Fibroblast of skin of scalp (primary cell): Measurements from ENCODE around the gene B3GNT3. TPM values are rescaled to one million over a fixed set of nuclear protein-coding genes. Genes with fewer than 3 reads are reported as not detected.
A peak's percentile ranks its signal among the peaks of the same experiment; 100 is the strongest.

Source experiments
- DNase-seq: peaks from one replicate; pipeline ENCODE4 v3.0.0-alpha.2; 2013
- polyA plus RNA-seq, 2 experiments: library from polyadenylated mRNA; unstranded; fragments of 120-200 nt; gene quantifications; one replicate each; pipeline ENCODE4 v1.2.1, GENCODE V29; 2013; ENCODE audit not compliant: insufficient read length in 2 of 2

Gene B3GNT3, protein sequence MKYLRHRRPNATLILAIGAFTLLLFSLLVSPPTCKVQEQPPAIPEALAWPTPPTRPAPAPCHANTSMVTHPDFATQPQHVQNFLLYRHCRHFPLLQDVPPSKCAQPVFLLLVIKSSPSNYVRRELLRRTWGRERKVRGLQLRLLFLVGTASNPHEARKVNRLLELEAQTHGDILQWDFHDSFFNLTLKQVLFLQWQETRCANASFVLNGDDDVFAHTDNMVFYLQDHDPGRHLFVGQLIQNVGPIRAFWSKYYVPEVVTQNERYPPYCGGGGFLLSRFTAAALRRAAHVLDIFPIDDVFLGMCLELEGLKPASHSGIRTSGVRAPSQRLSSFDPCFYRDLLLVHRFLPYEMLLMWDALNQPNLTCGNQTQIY
- polyA plus RNA-seq (2013, experiment 1 of 2; ENCODE audit: insufficient read length) = not detected
- not detected for polyA plus RNA-seq (2013, experiment 2 of 2; ENCODE audit: insufficient read length)

DNA sequence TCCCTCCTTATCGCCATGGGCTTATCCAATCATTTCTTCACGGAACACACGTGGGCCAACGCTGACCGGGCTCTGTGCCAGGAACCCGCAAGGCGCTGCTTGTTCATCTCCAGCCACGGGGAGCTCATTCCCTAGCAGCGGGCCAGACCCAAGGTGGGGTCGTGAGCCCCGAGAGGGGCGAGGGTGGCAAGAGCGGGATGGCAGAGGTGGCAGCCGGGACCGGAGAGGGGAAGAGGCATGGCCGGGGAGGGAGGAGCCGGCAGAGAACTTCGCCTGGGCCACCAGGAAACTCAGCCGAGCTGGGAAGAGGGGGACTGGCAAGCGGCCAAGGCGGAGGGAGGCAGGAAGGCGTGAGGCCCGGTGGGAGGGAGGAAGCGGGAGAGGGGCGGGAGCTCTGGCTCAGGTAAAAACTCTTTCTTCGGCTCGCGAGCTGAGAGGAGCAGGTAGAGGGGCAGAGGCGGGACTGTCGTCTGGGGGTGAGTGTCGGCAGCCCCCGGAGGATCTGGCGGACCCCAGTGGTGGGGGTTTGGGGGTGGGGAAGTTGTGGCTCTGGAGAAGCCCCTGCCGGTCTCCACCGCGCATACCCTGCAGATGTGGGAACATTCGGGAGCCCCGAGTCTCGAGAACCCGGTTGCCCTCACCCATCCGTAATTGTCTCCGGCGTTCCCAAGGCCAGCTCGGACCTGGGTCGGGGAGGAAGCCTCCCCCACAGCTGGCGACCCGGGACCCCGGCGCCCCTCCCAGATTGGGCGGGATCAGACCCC lies at the start of gene B3GNT3:
Gene B3GNT3, plus strand, starts transcription at position 408 of the 764 bp plus-strand sequence. CDS start 12,670 bp downstream, outside the sequence.
- DNase-seq = no peak

DNA sequence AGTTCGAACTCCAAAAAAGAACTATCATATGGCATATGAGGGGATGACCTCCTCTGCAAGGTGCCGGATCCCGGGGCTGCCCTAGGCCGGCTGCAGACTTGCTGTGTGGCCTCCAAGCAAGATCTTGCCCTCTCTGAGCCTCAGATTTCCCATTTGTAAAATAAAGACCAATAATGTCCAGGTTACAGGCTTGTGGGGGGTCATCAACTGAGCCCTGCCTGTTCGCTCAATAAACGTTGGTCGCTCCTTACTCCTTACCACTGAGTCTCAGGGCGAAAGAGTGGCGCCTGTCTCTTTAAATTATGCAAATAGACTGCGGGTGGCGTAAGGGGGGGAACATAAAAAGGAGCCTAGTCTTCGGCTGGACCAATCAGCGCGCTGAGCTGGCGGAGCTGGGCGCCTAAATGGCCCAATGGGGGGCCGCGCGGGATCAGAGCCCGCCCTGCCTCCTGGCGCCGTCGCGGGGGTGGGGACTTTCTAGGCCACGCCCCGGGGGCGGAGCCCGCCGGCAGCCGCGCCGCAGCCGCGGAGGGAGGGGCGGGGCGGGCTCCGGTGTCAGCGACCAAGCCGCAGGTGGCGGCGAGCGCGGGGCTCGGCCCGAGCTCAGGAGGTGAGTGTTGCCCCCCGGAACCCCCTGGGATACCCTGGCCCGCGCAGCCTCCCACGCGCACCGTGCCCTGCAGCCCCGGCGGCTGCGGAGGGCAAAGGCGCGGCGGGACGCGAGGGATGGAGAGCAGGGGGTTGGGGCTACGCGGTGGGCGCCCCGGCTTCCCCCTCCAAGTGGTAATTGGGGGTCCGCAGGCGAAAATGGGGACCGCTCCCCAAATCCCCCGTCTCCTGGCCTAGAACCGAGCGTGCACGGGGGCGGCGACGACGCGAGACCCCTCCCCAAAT lies 47.5 kb upstream of the B3GNT3 start:
- peak; percentile 94 for DNase-seq

DNA sequence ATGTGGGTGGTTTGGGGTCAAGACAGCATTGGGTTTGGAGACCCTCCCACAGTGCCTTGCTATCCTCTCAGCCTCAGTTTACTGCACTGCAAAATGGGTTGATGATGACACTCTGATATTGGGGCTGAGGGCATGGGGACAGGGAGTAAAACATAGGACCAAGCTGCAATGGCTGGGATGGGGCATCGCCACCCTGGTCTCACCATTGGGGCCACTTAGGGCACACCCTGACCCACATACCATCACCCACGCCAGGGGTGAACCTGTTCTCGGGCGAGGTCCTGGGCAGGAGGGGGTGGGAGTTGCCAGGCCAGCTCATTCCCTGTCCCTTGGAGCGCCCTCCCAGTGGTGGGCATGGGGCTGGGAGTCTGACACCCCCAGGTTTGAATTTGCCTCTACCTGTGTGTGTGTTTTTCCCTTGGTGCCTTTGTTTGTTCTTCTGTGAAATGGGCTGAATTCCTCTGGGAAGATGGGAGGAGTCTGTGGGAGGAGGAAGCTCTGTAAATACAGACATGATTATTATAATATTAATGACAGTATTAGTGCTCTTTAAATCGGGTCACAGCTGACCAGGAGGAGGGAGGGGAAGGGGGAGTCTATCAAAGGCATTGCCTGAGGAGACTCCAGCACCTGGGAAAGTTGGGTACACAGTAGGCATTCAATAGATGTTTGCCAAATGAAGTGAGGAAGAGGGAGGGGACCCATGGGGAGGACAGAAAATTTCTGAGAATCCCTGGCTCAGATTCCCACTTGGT lies 45.9 kb upstream of the B3GNT3 start:
- no peak for DNase-seq

DNA sequence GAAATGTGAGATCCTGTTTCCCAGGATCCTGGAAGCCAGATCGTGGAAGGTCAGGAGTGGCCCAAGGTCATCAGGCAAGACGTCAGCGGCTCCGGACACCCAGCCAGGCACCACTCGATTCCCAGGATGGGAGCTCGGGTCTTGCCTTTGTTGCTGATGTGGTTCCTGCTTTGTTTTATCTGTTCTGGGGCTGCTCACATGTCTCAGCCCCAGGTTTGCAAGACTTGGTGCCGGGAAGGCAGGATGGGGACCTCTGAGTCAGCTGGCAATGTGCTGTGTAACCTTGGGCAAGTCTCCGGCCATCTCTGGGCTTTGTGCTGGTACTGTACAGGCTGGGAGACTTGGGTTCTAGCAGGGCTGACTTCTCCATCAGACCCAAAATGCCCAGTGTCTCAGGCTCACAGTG lies 45.0 kb upstream of the B3GNT3 start:
- no peak for DNase-seq

DNA sequence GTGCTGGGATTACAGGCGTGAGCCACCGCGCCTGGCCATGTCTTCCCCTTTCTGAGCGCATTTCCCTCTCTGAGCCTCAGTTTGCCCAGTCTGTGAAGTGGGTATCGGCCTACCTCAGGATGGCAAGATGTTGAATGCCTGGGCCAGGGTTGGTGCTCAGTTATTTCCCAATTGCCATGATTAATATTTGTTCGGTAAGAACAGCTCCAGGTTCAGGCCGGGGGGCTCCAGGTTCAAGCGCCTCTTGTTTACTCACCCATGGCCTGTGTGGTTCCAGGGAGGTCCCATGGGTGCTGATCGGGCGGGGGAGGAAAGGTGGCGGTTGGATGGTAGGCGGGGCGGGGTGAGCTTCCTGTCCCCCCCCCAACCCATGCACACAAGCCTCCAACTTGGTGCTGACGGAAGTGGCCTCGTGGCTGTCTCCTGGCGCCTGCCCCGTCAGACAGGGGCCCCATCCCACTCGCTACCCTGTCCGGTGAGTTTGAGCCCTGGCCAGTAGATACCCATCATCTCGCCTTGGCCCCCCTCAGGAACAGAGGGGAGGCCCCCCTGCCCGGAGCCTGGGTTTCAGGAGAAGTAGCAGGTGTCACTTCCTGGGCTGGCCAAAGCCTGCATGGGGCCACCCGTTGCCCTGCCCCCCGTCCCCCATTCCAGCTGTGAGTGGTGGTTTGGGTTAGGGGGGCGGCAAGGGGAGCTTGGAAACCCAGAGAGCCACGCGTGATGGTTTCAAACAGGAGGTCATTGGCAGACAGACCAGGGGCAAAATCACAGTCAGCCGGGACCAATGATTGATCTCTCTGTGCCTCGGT lies 43.6 kb upstream of the B3GNT3 start, which contains the start of gene FCHO1:
Gene FCHO1, plus strand, starts transcription at position 375 of the 809 bp plus-strand sequence. CDS start 3,688 bp downstream, outside the sequence.
- DNase-seq = no peak

DNA sequence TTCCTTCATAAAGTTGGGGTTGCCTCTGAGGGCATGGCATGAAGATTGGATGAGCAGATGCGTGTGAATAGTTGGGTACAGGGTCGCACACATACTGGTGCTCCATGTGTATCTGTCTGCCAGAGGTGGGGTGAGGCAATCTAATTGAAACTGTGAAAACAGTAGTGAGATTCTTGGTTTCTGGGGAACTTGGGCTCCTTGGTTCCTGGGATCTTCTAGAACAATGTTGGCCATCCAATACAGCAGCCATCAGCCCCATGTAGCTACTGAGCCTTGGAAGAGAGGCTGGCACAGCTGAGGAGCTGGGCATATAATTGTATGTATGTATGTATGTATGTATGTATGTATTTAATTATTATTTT lies 43.0 kb upstream of the B3GNT3 start:
- DNase-seq = no peak

DNA sequence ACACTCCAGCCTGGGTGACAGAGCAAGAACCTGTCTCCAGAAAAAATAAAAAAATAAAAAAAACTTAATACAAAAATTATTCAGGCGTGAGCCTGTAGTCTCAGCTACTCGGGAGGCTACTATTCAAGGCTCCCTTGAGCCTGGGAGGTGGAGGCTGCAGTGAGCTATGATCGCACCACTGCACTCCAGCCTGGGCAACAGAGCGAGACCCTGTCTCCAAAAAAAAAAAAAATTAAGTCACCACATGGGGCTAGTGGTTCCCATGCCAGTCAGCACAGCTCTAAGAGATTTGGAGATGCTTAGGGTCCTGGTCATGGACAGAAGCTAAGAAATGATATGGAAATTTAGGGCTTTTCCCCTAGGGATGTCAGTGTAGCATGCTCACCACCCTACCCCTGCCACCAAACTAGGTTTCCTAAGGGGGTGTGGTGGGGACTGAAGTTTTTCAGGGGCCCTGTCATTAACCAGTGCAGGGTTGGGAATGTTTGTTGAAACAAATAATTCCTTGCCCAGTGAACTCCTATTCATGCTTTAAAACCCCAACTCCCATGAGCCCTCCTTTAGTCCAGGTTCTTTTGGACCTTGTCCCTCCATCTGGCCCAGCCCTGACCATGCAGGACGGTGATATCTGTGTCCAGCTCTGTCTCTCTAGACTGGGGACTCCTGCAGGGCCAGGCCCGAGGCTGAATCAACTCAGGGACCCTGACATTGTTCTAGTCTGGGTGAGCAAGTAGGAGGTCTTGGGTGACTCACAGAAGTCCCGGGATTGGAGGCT lies 41.9 kb upstream of the B3GNT3 start:
- no peak for DNase-seq

DNA sequence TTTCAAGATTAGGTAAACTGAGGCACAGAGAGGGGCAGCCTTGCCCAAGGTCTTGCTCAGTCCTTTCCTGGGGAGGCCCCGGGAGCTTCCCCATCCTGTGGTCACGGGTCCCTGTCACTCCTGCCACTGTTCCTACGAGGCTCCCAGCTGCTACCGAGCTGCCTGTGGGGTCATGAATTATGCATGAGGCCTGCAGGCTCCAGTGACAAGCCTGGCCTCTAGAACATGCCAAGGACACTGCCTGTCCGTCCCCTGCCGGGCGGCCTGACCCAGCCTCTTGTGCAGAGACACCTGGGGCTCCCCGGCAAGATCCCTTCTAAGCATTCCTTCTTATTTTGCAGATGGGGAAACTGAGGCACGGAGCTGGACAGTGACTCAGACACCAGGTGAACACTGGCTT lies 41.0 kb upstream of the B3GNT3 start:
- no peak for DNase-seq

DNA sequence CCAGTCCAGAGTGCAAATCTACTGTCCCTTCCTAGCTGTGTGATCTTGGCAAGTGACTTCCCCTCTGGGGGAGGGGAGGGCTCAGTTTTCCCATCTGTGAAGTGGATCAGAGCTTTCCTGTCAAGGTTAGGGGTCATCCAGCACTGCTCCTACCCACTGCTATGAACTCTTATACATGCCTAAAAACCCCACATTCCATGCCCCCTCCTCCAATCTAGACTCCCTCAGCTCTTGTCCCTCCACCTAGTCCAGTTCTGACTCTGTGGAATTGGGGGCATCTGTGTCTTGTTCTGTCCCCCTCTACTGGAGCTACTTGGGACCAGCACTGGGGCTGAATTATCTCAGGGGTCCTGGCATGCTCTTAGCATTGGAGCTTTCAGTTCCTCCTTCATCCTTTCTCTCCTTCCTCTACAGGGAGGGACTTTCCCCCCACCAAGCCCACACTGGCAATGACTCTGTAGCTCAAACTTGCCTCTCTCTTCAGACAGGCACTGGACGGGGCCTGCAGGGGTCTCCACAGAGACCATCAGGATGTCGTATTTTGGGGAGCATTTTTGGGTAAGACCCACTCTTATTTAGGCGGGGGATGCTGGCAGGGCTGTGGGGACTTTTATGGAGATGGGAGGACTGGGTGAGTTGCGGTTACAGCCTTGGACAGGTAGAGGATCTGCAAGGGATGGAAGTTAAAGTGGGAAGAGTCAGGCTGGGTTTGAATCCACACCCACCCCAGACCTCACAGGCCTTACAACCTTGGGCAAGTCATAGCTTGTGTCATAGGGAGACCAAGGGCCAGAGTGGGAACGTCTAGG lies 40.1 kb upstream of the B3GNT3 start:
- DNase-seq = no peak

DNA sequence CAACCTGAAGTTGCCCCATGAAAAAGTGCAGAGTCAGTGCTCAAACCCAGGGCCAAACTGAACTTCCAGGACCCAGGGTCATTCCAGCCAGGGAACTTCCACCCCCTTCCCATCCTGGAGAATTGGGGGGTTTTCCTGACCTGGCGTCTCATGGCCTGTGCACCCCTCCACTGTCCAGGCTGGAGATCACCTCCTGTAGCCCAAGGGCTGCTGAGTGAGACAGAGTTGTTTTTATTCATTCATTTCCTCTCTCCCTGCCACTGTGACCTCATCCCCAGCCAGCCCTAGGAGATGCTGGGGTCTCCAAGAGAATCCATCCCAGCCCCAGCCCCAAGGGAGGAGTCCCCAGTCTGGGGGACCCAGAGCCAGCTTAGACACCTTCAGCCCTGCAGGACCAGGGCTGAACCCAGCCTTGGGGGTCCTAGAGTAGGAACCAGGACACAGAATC lies 39.5 kb upstream of the B3GNT3 start:
- no peak for DNase-seq

DNA sequence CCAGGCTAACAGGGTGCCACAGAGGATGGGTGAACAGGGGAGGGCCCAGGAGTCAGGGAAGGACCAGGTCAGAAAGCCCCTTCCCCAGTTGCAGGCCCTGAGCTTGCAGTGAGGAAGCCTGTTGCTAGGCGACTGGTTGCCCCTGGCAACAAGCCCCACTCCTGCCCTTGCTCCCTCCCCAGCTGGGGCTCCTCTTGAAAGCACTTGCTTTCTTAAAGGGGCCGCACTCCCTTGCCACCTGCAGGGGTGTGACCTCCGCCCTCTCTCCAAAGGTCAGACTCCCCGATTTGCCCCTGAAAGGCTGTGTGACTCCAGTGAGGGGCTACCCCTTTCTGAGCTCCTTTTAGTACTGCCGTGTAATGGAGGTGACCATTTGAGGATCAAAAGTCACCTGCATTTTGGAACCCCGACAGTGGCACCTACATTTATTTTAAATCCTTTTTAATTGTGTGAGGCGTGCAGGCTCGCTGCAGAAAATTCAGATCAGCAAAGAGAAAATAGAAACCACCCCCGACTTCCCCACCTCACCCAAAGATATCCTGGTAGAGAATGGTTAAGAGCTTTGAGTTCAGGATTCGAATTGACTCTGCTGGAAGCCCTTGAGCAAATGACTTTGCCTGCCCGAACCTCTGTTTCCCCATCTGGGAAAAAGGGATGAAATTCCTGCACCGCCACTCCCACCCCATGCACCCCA lies 38.8 kb upstream of the B3GNT3 start:
- peak; percentile 35 for DNase-seq

DNA sequence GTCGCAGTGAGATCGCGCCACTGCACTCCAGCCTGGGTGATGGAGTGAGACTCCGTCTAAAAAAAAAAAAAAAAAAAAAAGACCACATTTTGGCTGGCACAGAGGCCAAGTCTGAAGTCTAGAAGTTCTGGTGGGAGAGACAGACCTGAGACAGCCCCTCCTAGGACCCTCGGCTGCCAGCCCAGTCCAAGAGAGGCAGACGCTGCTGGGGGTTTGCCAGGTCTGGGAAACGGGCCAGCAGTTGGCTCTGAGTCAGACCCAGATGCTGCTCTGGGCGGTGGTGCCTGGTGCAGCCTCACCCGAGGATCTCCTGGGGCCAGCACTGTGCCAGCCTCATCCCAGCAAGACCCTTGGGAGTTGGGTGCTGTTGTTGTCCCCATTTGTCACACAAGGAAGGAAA lies 37.8 kb upstream of the B3GNT3 start:
- peak; percentile 44 for DNase-seq

DNA sequence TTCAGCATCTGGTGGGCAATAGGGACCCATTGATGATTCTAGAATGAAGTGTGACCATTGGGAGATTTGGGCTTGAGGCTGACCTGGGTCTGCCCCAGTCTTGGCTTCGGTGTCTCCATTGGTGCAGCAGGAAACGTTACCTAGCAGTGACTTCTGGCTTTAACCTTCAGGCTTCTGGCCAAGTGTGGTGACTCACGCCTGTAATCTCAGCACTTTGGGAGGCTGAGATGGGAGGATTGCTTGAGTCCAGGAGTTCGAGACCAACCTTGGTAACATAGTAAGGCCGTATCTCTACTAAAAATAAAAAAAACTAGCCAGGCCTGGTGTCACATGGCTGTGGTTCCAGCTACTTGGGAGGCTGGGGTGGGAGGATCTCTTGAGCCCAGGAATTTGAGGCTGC lies 36.4 kb upstream of the B3GNT3 start:
- DNase-seq = no peak

DNA sequence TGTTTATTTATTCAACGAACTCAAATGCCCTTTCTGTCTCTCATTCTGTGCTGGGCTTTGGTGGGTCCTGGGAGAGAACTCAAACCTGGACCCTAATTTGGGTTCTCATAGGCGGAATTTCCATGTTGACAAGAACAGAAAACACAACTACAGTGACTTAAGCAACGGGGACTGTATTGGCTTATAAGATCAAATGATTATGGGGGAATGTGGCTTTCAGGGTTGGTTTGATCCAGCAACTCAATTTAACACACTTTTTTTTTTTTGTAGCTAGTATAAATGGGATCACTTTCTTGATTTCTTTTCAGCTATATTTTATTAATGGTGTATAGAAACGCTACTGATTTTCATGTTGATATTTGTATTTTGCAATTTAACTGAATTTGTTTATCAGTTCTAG lies 33.8 kb upstream of the B3GNT3 start:
- no peak for DNase-seq

DNA sequence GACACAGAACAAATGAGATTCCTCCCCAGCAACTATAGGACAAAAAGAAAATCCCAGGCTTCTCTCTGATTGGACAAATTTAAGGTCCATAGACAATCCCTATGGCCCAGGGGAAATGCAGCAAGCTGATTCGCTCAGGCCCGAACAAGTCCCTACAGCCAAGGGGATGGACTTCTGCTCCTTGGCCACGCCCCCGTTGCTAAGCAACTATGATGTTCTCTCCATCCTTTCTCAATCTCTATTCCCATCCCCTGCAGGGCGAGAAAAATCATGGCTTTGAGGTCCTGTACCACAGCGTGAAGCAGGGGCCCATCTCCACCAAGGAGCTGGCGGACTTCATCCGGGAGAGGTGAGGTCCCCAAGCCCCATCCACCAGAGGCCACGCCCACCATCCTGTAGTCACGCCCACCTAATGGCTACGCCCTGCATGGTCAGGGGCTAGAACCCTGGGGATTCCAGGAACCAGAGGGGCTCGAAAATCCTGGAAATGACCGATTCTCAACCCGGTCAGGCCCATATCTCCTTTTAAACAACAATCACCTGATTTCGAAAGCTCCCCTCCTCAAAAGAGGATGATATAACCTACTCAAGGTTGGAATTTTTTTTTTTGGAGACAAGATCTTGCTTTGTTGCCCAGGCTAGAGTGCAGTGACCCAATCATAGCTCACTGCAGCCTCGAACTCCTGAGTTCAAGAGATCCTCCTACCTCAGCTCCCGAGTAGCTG lies 32.3 kb upstream of the B3GNT3 start:
- peak; percentile 65 for DNase-seq

DNA sequence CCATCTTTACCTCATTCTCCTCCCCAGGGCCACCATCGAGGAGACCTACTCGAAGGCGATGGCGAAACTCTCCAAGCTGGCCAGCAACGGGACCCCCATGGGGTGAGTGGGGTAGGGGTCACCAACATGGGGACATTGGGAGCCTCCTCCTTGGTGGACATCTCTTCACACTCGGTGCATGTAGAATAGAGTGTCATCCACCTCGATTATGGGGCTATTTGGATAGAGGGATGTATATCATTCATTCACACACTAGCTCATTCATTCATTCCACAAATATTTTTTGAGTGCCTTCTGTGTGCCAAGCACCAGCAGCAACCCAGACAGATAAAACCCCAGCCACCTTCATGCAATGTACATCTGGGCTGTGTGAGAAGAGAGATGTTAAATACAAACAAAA lies 30.6 kb upstream of the B3GNT3 start:
- DNase-seq = no peak

DNA sequence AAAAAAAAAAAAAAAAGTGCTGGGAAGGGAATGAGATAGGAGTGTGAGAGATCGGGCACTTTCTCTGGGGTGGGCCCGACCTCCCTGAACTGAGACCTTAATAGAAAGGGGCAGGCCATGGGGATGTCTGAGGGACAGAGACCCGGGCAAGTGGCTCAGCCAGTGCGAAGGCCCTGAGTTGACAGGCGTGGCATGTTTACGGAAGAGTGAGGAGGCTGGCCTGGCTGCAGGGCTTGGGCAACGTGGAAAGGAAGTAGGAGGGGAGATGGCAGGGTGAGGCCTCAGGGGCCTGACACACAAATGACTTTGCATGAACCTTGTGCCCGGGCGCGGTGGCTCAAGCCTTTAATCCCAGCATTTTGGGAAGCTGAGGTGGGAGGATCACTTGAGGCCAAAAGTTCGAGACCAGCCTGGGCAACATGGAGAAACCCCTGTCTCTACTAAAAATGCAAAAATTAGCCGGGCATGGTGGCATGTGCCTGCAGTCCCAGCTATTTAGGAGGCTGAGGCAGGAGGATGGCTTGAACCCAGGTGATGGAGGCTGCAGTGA lies 29.8 kb upstream of the B3GNT3 start:
- DNase-seq = no peak
